SK-N-SH (cell line): ENCODE measurements around the gene RNF148. TPM values are rescaled to one million over a fixed set of nuclear protein-coding genes. Genes with fewer than 3 reads are reported as not detected.

Experiments used
- CTCF ChIA-PET: fragments of 300-600, 350-600 bp; formaldehyde crosslinking; extraction: SDS; loops from one replicate; lab custom pipeline; 2021; lab: Yijun Ruan, JAX
- POLR2A ChIA-PET: fragments of 350-600 bp; sonication (Branson Sonifier 250); formaldehyde crosslinking; extraction: SDS; loops from one replicate; lab custom pipeline; 2020; ENCODE audit warnings: antibody characterized with exemption, inconsistent platforms; lab: Yijun Ruan, JAX
- DNase-seq: peaks from one replicate; pipeline ENCODE4 v3.0.0; 2012
- H2AFZ ChIP-seq: fragments of 200-600 bp; sonication (generic); 2 replicates; pipeline ENCODE4 v1.8.1; 2016; ENCODE audit warnings: antibody characterized with exemption, mild to moderate bottlenecking, low read depth
- H3F3A ChIP-seq: fragments of 200-600 bp; sonication (generic); replicated peaks from 2 replicates; pipeline ENCODE3; 2016; ENCODE audit warnings: antibody characterized with exemption, mild to moderate bottlenecking; ENCODE audit not compliant: insufficient read depth
- H3K27ac ChIP-seq, 2 experiments: fragments of 200-500 bp in 1 of 2; fragments of 200-600 bp in 1 of 2; sonication (Bioruptor generic) in 1 of 2; sonication (generic), shearing (Covaris generic) in 1 of 2; 2 replicates each; pipeline versions ENCODE4 v1.5.1 to v1.6.1; 2014 to 2016; ENCODE audit warnings: low read depth in 2 of 2, inconsistent platforms in 1 of 2, low read length in 1 of 2, mild to moderate bottlenecking in 1 of 2, mixed read lengths in 1 of 2
- H3K27me3 ChIP-seq: fragments of 200-600 bp; sonication (generic), shearing (Covaris generic); 2 replicates; pipeline ENCODE4 v1.6.1; 2016; ENCODE audit warnings: mixed run types; ENCODE audit not compliant: insufficient read depth
- H3K36me3 ChIP-seq, 2 experiments: fragments of 200-500 bp in 1 of 2; fragments of 200-600 bp in 1 of 2; sonication (Bioruptor generic) in 1 of 2; sonication (generic) in 1 of 2; replicated peaks in 1 of 2; 2 replicates each; pipeline versions ENCODE3 to v1.5.1; 2014 to 2016; ENCODE audit warnings: low read length in 1 of 2, mild to moderate bottlenecking in 1 of 2; ENCODE audit not compliant: insufficient read depth in 2 of 2, control insufficient read depth in 1 of 2
- H3K4me1 ChIP-seq, 2 experiments: fragments of 200-500 bp in 1 of 2; fragments of 200-600 bp in 1 of 2; sonication (Bioruptor generic) in 1 of 2; sonication (generic), shearing (Covaris generic) in 1 of 2; 2 replicates each; pipeline versions ENCODE4 v1.5.1 to v1.6.1; 2014 to 2016; ENCODE audit warnings: low read depth in 1 of 2, low read length in 1 of 2, mixed run types in 1 of 2; ENCODE audit not compliant: insufficient read depth in 2 of 2, control insufficient read depth in 1 of 2
- H3K4me2 ChIP-seq: fragments of 200-600 bp; sonication (generic), shearing (Covaris generic); 2 replicates; pipeline ENCODE4 v1.6.1; 2017; ENCODE audit warnings: mixed run types
- H3K4me3 ChIP-seq, 2 experiments: fragments of 200-500 bp in 1 of 2; fragments of 200-600 bp in 1 of 2; sonication (Bioruptor generic) in 1 of 2; sonication (generic), shearing (Covaris generic) in 1 of 2; 2 replicates each; pipeline versions ENCODE4 v1.5.1 to v1.8.1; 2014 to 2016; ENCODE audit warnings: low read depth in 2 of 2, inconsistent platforms in 1 of 2, low read length in 1 of 2, mild to moderate bottlenecking in 1 of 2, mixed read lengths in 1 of 2, moderate library complexity in 1 of 2
- H3K79me2 ChIP-seq: fragments of 200-600 bp; sonication (generic); 2 replicates; pipeline ENCODE4 v1.8.1; 2017; ENCODE audit warnings: mild to moderate bottlenecking; ENCODE audit not compliant: insufficient read depth
- H3K9ac ChIP-seq: fragments of 200-600 bp; sonication (generic); 2 replicates; pipeline ENCODE4 v1.6.1; 2017; ENCODE audit warnings: mixed run types
- H3K9me2 ChIP-seq: fragments of 200-600 bp; sonication (generic); 2 replicates; pipeline ENCODE4 v1.6.1; 2017; ENCODE audit warnings: mixed run types
- H3K9me3 ChIP-seq: fragments of 200-600 bp; sonication (generic); 2 replicates; pipeline ENCODE4 v1.6.1; 2017; ENCODE audit warnings: mixed run types, mild to moderate bottlenecking, moderate library complexity
- H4K20me1 ChIP-seq: fragments of 200-600 bp; sonication (generic); 2 replicates; pipeline ENCODE4 v1.6.1; 2017; ENCODE audit warnings: mild to moderate bottlenecking, mixed run types; ENCODE audit not compliant: insufficient read depth
- CHD2 ChIP-seq: fragments of 150-350 bp; IDR thresholded peaks from 2 replicates; pipeline ENCODE4 v1.6.1; 2018; ENCODE audit warnings: low read length; ENCODE audit not compliant: partially characterized antibody
- CTCF ChIP-seq: fragments of 200-600 bp; sonication (generic); IDR thresholded peaks from 2 replicates; pipeline ENCODE4 v1.6.1; 2017; ENCODE audit warnings: antibody characterized with exemption, mild to moderate bottlenecking, moderate library complexity
- ELF1 ChIP-seq: IDR thresholded peaks from 2 replicates; pipeline ENCODE4 v1.4.0; 2012
- EP300 ChIP-seq, 2 experiments: IDR thresholded peaks; 2 replicates each; pipeline versions ENCODE4 v1.4.0 to v1.6.1; 2012; ENCODE audit warnings: borderline replicate concordance in 1 of 2, low read depth in 1 of 2, low read length in 1 of 2
- FOXM1 ChIP-seq: IDR thresholded peaks from 2 replicates; pipeline ENCODE4 v1.4.0; 2012; ENCODE audit warnings: low read depth, mild to moderate bottlenecking
- GATA2 ChIP-seq: sonication (generic); formaldehyde crosslinking; IDR thresholded peaks from 2 replicates; pipeline ENCODE4 v1.5.0; 2020; ENCODE audit warnings: mild to moderate bottlenecking, missing genetic modification reagents
- JUND ChIP-seq: IDR thresholded peaks from 2 replicates; pipeline ENCODE4 v1.4.0; 2012
- MXI1 ChIP-seq: IDR thresholded peaks from 2 replicates; pipeline ENCODE4 v1.6.1; 2012; ENCODE audit warnings: mild to moderate bottlenecking, low read depth, low read length, improper control_type of control experiment
- NFIC ChIP-seq: IDR thresholded peaks from 2 replicates; pipeline ENCODE4 v1.4.0; 2012; ENCODE audit warnings: borderline replicate concordance
- PBX3 ChIP-seq: IDR thresholded peaks from 2 replicates; pipeline ENCODE4; 2012
- RFX5 ChIP-seq: IDR thresholded peaks from 2 replicates; pipeline ENCODE4 v1.6.1; 2012; ENCODE audit warnings: mild to moderate bottlenecking, improper control_type of control experiment, low read length
- RXRA ChIP-seq: IDR thresholded peaks from 2 replicates; pipeline ENCODE4 v1.4.0; 2012; ENCODE audit warnings: low read depth, mild to moderate bottlenecking, borderline replicate concordance
- SIN3A ChIP-seq: IDR thresholded peaks from 2 replicates; pipeline ENCODE4 v1.6.1; 2012; ENCODE audit warnings: low read depth, mild to moderate bottlenecking, low read length, moderate library complexity, borderline replicate concordance
- SMC3 ChIP-seq: IDR thresholded peaks from 2 replicates; pipeline ENCODE4 v1.6.1; 2012; ENCODE audit warnings: low read depth, low read length, improper control_type of control experiment
- TCF12 ChIP-seq: IDR thresholded peaks from 2 replicates; pipeline ENCODE4 v1.4.0; 2012
- USF1 ChIP-seq: IDR thresholded peaks from 2 replicates; pipeline ENCODE4 v1.4.0; 2012; ENCODE audit warnings: low read depth, borderline replicate concordance
- USF2 ChIP-seq: fragments of 150-350 bp; IDR thresholded peaks from 2 replicates; pipeline ENCODE4 v1.6.1; 2017; ENCODE audit warnings: antibody characterized with exemption, low read length, low read depth, borderline replicate concordance
- WGBS: methylation state at CpG from one replicate; pipeline ENCODE4 v1.1.6; 2017; ENCODE audit warnings: low lambda C conversion rate; 5-methylcytosine and 5-hydroxymethylcytosine counted together
- polyA plus RNA-seq, 3 experiments: library from polyadenylated mRNA; depleted of rRNA; stranded (reverse); fragments of >200 nt; gene quantifications; 2 replicates each; pipeline ENCODE4 v1.2.3, GENCODE V29; 2012

The RNF148 gene
- polyA plus RNA-seq, 1 of the 3 experiments (the other 2 are of a cell fraction), result not detected

GRCh38 chr7:122684504-122684903 lies 18.2 kb downstream of the RNF148 start:
- H2AFZ ChIP-seq, result no peak overlapping the region
- H3K36me3 ChIP-seq, result no peaks in the 10 kb centered on the region
- H3K4me3 ChIP-seq, result no peak overlapping the region
- H4K20me1 ChIP-seq, result no peaks in the 10 kb centered on the region
- DNase-seq, result no peak
- ChIA-PET POLR2A (no interaction called here), CTCF (no interaction called here)
- WGBS, result 3% methylated on average over 2 of the region's 2 CpGs
- no peaks in the 10 kb centered on the region for H3K4me1 ChIP-seq
- no peak overlapping the region for H3K4me2 ChIP-seq
- H3K27ac ChIP-seq, result no peak overlapping the region
- no peak overlapping the region for H3K9ac ChIP-seq
- no peaks in the 10 kb centered on the region for H3F3A ChIP-seq
- no peaks in the 10 kb centered on the region for H3K9me3 ChIP-seq
- H3K27me3 ChIP-seq, result no peaks in the 10 kb centered on the region
- H3K9me2 ChIP-seq, result no peaks in the 10 kb centered on the region
- H3K79me2 ChIP-seq, result no peaks in the 10 kb centered on the region
- no peak for TF ChIP-seq SIN3A
- TF ChIP-seq PBX3, result no peak
- TF ChIP-seq ELF1, result no peak
- TF ChIP-seq EP300 (IDR thresholded peaks at IDR 0.05; ENCODE audit: borderline replicate concordance in 1 of 2, low read depth in 1 of 2, low read length in 1 of 2), result no peak
- TF ChIP-seq GATA2, result no peak
- no peak for TF ChIP-seq CHD2
- no peak for TF ChIP-seq JUND
- TF ChIP-seq MXI1, result no peak
- no peak for TF ChIP-seq RXRA
- TF ChIP-seq TCF12, result no peak
- no peak for TF ChIP-seq NFIC
- TF ChIP-seq FOXM1, result no peak
- no peak for TF ChIP-seq SMC3
- no peak for TF ChIP-seq USF1
- TF ChIP-seq USF2, result no peak
- no peak for TF ChIP-seq CTCF
- TF ChIP-seq RFX5, result no peak
